AG20443 (cell line): ENCODE measurements around the gene OLFM3.
A peak's percentile ranks its signal among the peaks of the same experiment; 100 is the strongest.

Experiments
- DNase-seq: peaks from one replicate; pipeline ENCODE4 v3.0.0; 2012; ENCODE audit warnings: low spot score, mixed read lengths

The OLFM3 gene

DNA sequence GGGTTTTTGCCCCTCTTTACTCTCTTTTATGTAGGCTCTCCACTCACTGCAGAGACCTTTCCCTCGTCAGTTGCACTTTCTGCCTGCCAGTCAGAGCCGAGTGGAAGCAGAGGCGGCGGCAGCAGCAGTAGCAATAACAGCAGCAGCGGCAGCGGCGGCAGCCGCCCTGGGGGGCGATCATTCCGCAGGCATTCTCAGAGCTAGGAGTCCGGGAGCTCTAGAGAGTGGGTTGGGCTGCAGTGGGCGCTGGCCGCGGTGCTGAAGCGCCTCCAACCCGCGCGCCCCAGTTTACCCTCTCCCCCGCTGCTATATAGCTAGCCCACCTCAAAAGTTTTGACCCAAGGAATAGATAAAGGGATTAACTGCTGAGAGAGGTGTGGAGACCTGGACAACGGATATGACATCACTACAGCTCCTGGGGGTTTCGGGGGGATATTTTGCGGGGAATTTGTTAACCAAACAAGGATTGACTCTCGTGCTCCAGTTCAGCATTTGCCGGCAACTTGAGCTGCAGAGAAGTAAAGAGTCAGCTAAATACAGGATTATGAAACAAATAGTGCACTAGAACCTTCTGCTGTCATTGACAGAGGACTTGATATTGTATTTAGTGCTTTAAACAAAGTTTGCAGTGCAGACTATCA, at the start of gene OLFM3:
TSS of gene OLFM3 (minus strand) at position 102 of the 641 bp plus-strand sequence.
- peak; percentile 36 for DNase-seq

DNA sequence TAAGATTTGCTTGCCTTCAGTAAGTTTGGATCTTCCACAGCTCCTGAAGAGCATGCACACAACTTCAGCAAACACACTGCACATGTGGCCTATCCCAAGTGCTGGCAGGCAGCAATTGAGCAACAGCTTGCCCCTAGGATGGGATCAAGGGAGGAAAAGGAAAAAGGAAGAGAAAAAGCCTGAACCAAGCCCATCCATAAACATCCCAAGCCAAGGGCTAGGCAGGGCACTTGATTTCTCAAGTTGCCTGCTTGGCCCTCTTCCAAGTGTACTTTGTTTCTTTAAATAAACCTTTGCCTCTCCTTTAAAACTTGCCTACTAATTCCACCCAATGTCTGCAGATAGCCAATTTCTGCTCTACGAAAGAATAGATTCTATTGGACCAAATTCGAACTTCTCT, 49.0 kb upstream of the OLFM3 start:
- no peak for DNase-seq

DNA sequence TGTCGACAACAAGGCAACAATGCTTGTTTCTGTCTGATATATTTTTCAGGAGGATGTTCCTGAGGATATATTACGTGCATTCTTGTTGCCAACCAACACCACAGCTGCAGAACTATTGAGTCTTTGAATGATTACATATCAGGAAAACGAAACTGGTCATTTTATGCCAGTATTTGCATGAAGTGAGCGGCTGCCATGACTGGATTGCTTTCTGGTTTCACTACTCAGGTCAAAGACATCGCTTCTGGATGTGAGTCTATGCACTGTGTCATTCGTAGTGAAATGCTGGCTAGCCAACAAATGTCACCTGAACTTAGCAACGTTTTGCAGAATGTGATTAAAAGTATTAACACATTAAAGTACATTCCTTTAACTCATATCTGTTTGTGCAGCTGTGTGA, 35.8 kb upstream of the OLFM3 start:
- DNase-seq: no peak

DNA sequence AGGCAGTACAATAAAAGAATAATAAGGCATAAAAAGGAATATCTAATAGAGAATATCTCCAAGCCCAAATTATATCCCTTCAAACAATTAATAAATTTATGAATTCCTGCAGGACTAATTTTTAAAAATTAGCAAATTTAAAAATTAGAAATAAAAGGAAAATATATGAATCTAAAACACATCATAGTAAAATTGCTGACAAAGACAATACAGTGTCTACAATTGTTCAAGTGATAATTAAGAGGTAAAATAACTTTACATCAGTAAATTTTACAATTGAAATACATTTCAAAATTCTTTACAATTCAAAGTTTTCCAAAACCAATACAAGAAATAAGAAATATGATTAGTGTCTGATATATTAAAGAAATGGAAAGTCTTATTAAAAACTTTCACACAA, 22.8 kb upstream of the OLFM3 start:
- DNase-seq: no peak

DNA sequence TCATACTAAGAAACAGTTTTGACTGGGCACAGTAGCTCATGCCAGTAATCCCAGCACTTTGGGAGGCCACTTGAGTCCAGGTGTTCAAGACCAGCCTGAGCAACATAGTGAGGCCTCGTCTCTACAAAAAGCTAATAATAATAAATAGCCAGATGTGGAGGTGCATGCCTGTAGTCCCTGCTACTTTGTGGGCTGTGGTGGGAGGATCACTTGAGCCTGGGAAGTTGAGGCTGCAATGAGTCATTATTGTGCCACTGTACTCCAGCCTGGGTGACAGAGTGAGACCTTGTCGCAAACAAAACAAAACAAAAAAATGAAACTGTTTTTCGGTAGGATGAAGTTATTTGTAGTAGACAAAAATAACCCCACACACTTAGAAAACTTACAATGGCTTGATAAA, 19.0 kb upstream of the OLFM3 start:
- DNase-seq: no peak

DNA sequence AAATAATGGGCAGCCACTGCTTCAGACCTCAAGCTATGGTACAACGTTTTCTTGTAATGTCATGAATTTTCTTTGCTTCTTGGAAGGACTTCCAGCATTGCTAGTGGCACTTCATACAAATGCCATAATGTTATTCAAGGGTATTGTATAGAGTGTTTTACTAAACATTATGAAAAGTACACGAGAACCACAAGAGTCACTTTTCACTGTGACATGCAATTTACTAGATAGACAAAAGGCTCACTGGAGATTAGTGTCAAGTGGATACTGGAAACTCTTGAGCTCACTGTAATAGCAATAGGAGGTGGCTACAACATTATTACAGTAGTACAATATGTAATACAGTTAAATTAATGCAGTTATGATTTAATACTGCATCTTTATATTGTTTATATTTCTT, 5.3 kb upstream of the OLFM3 start:
- no peak for DNase-seq

DNA sequence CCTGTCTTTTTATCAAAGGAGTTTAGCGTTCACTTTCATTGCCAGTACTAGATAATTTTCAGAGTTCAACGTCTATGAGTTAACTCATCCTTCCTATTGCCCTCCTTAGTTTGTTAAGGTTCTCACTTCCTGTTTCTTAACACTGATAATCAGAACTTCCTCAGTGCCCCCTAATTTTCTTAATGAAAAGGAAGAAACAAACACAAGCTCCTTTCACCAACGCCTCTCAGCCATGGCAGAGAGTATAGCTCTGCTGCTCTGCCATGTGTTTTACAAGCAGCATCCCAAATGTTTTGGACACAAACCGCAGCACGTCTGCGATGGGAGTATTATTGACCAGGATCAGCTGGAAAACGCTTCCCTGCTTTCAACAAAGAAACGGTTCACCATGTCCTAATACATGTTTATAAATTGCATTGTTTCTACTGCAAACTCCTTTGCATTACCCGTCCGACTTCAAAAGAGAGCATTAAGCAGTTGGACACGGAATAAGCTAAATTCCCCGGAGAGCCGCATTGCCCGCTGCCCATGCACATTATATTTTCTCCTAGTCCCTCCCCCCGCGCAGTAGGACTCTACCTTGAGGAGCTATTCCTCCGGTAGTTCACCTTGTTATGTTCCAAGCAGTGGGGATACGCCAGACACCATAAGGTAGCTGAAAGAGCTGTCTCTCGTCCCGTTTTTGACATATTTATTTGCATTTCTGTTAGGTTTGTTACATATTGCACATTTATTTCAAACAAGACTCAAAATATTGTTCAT, 561 bp downstream of the OLFM3 start:
- DNase-seq: no peak

DNA sequence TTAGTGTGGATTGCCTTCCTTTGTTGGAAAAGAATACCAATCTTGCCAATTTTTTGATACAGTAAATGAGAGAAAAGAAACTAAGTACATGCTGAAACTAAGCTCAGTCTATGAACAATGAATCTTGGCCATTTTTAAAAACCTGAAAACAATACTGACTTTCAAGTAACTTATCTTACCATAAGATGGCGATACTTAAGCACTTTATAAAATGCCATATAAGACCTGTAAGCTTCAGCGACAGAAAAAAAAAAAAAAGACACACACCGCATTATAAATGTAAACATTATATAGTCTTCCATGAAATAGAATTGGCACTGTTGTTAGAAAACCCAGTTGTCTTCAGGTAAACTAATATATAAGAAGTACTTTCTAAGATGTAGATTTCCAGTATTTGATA, 3.0 kb downstream of the OLFM3 start:
- DNase-seq: no peak

DNA sequence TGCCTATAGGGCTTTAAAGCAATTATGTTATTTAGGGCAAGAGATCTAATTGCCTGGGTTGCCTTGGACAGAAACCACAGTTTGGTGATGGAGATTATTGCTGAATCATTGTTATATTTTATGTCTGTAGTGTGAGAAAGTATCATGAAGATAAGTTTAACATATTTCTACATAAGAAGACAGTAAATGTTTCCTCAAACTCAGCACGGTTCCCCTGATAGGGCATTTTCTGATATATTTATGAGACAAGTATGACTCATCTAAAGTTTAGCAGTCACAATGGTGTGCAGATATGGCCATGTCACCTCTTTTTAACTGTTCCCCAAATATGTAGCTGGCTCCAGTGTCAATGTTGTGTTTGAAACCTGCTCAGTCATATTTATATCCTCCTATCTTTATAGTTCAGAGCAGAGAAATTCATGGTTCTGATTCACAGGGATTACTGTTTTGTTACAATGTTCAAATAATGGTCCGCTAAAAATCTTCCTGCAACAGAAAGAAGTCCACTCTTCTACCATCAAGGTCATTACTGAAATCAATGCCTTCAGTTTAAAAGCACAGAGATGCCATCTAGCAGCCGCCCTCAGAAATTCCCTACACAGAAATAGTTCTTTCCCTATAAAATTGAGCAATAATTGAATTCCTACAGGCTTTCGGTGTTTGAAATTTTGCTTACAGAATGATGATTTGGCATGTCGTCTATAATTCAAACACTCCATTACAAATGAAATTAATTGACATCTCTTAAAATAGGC, 3.7 kb downstream of the OLFM3 start:
- no peak for DNase-seq

DNA sequence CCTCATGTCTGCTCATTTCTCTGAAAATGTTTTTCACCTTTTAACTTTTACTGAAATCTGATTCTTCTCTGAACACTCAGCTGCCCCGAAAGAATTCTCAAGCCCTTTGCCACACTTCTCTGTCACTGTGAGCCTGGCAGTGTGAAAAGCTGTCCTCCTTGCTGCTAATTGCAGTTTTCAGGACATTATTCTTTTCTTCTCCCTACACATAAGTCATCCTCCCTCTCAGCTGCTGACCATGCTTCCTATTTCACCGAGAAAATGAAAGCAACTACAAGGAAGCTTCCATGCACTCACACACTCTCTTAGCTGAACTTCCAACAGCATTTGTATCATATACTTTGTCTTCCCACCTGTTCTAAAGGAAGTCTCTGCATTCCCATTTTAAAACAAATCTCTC, 15.8 kb downstream of the OLFM3 start:
- DNase-seq: no peak

DNA sequence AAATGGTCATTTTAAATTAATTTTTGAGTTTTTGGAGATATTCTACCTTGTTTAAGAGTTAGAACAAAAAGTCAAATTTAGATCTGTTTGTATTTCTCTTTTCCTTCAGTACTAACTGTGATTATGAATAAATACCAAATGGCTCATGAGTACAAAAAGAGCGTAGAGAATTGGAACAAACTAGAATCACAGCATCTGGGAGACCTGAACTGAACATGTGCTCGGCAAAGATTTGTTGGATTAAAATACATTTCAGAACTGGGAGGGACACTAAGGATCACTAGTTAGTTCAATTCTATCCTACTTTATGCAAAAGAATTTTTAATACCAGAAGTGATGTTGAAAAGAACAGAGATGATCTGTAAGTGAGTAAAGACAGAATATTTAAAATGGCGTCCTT, 19.5 kb downstream of the OLFM3 start:
- no peak for DNase-seq

DNA sequence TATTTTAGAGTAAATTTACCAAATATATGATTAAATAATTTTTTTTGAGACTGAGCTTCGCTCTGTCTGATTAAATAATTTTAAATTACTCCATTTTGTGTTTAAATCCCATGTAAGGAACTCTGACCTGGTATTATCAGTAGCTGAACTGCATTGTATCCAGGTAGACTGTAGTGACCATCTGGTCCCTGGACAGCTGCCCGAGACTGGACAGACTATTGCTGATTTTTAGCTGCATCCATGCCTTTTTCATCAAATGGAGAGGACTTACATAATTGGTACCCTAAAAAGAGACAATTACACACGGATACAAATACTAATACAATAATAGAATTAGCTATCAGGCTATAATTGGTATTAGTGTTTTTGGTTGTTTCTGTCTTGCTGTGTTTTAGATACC, 20.6 kb downstream of the OLFM3 start:
- no peak for DNase-seq

DNA sequence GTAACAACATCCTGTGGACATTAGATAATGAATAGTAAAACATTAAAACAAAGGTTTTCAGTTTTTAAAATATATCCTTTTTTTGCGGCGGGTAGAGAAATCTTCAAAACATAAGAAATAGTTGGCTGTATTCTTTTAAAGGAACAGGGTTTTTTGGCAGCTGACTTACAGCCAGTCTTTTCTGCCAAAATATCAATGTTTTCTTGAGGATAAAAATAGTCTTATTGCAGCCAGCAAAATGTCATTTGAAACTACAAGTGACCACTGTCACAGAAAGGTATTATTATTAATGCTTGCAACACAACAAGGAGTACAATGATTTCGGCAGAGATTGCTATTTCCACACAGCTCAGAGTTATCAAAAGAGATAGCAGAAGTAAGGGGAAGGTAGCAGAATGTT, 21.4 kb downstream of the OLFM3 start:
- no peak for DNase-seq

DNA sequence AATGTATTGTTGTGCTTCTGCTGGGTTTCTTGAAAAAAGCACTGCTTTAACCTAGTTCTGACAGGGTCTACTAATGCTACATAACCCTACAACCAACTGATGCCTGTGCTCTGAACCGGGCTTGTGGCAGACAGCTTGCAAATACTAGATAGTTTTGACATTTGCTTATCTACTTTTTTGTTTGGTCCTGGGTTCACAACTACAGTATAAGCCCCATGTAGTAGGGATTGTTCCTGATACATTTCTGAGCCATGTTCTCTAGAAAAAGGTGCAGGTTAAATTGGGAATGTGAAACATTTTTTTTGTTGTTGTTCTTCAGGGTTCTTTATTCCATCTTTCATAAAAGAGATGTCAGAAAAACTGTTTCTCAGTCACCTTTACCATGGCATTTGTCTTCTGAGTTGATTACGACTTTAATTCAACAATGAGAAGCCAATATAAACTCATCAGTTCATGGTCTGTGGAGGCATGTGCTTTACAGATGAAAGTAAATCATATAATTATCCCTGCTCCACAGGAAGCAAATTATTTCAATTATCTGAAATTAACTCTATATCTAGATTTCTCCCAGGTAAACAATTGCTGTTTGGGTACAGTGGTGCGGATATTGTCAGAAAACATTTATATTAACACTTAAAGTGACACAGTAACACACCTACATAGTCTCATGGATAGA, 22.0 kb downstream of the OLFM3 start:
- no peak for DNase-seq

DNA sequence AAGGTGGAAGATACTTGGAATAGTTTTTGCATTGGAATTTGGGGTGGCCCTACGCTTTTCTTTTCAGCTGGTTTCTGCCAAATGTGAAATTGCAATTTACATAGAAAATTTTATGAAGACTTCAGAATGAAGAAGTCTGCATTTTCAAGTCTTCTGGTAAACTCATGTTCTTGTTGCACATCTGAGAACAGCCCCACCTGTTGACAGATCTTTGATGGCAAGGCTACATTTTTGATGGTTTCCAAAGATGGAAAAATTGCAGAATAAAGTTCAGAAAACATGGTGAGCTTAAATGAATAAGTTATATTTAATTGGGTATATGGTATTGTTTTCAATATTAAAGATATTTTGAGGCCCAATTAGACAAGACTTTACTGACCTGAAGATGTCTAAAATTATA, 25.4 kb downstream of the OLFM3 start:
- DNase-seq: no peak

DNA sequence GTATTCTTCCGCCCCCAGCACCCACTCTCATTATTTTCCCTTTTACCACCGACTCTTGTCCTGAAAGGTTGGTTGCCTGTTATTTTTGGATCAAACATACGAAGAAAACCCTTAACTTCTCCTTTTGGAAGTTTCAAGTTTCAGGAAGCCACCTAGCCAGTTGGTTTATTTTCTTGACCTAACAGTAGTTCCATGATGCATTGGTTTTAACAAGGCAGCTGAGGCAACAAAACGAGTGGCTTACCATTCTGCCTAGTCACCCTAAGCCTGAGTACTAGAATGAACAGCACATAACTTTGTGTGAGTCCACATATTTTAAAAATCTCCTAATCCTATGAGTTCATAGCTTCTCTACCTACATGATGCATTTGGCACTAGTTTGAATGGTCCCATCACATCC, 28.9 kb downstream of the OLFM3 start:
- DNase-seq: no peak

DNA sequence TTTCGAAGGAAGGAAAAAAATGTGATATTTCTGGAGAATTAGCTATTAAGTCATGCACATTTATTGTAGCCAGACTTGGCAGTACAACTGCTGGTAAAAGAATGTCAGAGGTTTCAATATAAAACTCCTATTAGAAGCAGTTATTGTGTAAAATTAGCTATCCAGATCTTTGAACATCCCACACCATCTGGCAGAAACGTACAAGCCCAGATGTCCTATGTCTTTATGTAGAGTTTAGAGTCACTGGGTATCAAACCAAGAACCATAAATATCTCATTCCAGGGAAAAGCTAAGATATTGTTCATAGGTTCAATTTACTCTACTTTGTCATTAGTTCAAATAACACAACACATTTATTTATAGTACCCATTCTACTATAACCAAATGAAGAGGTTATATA, 31.4 kb downstream of the OLFM3 start:
- DNase-seq: no peak

DNA sequence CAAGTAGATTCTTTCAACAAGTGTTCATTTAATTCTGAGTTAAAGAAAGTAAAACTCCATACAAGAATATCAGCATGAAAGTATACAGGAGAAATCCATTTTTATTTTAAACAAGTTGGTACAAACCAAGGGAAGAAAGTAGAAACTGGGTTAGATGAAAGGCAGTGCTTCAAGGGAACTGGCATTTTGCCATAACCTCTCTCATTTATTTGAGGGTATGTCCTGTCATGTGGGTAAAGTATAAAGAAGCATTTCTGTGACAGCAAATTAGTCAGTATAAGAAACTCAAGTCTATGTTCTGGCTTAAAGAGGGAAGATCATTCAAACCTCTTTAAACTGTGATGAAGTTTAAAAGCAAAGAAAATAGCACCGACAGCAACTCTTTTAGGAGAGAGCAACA, 32.0 kb downstream of the OLFM3 start:
- DNase-seq: no peak

DNA sequence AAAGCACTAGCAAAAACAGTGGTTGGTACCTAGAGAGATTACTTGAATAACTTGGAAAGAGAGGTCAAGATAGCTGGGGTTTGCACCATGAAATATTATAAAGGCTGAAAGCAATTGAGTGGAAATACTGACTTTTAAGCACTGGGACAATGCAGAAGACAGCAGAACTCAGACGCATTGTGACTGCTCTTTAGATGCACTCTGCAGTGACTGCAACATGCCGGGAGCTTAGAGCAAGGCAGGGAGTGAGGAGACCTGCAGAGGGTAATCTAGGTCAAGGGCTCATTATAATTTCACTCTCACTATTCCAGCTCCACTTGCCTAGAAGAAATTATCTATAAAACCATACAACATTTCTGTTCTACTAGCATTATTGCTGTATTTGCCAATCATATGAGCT, 36.6 kb downstream of the OLFM3 start:
- no peak for DNase-seq

DNA sequence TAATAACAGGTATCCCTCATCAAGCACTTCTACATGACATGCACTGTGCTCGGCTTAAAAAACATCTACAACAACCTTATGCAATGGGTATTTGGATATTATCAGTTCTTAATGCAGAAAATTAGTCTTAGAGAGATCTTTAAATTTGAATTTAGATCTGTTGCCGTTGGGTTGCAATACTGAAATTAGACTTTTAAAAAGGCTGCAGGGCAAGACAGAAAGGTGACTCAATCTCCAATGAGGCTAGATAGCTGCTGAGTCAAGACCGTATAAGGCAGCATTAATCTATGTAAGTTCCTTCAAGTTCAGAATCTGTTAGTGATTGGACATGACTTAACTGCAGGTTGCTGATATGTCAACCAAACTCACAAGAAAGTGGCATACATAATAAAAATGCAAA, 37.3 kb downstream of the OLFM3 start:
- no peak for DNase-seq

DNA sequence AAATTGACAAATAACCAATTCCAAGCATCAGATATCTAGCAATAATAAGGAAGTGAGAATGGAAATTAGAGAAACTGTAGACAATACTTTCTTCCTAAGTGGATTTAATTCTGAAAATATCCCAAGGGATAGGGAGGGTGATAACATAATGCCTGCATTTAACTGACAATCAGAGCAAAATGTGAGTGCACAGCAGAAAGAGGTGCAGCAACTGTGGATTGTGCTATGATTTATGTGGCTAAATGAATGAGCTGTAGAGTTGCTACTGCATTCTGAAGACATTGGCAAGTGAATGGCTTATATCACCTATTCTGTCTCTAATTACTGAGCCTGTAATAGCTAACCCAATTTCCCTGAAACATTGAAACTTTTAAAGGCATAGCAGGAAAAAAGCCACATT, 39.0 kb downstream of the OLFM3 start:
- no peak for DNase-seq

DNA sequence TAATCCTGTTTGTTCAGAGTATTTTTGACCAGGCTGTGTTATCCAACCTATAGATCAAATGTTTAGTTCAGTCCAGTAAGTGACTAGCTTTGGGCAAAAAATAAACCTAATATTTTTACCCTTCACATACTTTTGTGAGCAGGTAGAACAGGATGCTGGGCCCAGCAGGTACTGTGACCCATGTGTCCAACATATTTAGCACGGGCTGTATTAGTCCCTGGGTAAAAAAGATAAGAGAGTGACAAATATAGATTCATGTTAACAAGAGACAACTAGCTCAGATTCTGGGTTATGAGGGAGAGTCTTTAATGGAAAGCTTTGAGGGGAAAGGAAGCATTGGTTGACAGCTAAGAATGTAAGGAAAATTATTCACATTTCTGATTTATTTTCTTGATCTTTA, 43.1 kb downstream of the OLFM3 start:
- no peak for DNase-seq

DNA sequence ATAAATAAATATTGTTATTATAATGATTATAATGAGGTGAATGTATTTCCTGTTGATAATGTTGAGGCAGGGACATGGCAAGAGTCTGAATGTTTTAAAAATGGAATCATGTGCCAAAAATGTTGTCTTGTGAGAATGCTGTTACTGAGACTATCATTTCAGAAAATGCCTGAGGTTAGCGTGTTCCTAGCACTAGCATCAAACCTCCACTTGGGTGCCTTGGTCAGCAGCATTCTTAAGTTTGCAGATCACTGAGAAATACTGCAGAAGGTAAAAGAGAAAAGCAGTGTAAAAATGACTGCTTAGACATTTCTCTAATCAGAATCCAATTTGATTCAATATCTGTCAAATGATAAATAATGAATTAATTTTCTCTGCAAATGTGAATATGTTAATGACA, 50.8 kb downstream of the OLFM3 start:
- no peak for DNase-seq
